OCI-LY3 (cell line): ENCODE measurements around the gene CTBP2.

Experiments used
- EZH2phosphoT487 ChIP-seq: fragments of 200-600 bp; shearing (Covaris generic); IDR thresholded peaks from 2 replicates; pipeline ENCODE4 v1.6.1; 2018; ENCODE audit warnings: antibody characterized with exemption, mixed run types, low read depth
- TF ChIP-seq, protein P1 (sequence below): fragments of 200-600, 300-600 bp; sonication (generic); IDR thresholded peaks from 2 replicates; pipeline ENCODE4 v1.5.1; 2014; ENCODE audit warnings: antibody characterized with exemption, low read length, low read depth

DNA sequence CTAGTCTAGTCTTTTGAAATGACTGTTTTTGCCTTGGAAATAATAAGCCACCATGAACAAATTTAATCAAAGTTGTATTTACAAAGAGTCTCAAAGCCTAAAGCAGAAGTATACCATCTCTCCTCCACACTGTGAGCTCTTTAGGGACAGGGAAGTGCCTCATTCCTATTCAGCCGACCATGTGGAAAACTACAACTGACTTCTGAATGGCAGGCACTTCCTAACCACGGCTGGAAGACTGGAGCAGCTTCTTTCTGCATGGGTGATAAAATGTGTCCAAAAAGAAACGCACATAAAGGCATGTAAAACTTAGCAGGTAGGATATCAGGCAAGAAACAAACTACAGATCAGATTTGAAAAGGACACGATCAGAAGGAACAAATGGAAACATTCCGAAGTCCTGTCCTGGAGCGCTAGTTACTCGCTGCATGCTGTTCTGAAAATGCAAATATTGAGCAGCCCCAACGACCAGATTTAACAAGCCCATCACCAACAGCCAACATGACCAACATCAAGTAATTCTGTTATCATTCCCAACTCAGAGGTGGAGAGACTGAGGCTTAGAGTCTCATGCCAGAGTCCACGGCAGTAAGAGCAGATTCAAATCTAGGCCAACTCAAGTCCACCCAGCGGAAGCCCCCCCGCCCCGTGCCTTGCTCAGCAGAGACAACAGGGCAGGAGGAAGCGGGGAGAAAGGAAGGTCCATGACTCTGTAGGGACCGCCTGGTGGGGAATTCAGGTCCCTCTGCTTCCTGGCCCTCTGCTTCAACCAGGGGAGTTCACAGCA, 26.5 kb downstream of the CTBP2 start:
- TF ChIP-seq, protein P1, sequence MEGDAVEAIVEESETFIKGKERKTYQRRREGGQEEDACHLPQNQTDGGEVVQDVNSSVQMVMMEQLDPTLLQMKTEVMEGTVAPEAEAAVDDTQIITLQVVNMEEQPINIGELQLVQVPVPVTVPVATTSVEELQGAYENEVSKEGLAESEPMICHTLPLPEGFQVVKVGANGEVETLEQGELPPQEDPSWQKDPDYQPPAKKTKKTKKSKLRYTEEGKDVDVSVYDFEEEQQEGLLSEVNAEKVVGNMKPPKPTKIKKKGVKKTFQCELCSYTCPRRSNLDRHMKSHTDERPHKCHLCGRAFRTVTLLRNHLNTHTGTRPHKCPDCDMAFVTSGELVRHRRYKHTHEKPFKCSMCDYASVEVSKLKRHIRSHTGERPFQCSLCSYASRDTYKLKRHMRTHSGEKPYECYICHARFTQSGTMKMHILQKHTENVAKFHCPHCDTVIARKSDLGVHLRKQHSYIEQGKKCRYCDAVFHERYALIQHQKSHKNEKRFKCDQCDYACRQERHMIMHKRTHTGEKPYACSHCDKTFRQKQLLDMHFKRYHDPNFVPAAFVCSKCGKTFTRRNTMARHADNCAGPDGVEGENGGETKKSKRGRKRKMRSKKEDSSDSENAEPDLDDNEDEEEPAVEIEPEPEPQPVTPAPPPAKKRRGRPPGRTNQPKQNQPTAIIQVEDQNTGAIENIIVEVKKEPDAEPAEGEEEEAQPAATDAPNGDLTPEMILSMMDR: no peak
- TF ChIP-seq EZH2phosphoT487: no peak
